SK-N-SH treated with all-trans-retinoic acid at 6 μM for 48 hours (cell line): Measurements from ENCODE around the gene MTOR.

ENCODE experiments used
- ATAC-seq: fragments of 200-7000 bp; cut with Tn5 transposase; 3 replicates; pipeline ENCODE4 v1.9.1; 2020; ENCODE audit warnings: mild to moderate bottlenecking, moderate library complexity
- ARNTL ChIP-seq: fragments of 450-650 bp; formaldehyde crosslinking; IDR thresholded peaks from 2 replicates; pipeline ENCODE4 v1.5.0; 2020; ENCODE audit warnings: low read depth, mild to moderate bottlenecking, moderate library complexity, borderline replicate concordance
- BACH2 ChIP-seq: fragments of 250-450 bp; sonication (Bioruptor Pico); IDR thresholded peaks from 2 replicates; pipeline ENCODE4 v1.9.0; 2021; ENCODE audit warnings: mild to moderate bottlenecking, borderline replicate concordance
- ESRRG ChIP-seq: fragments of 250-450 bp; sonication (Bioruptor Pico); IDR thresholded peaks from 2 replicates; pipeline ENCODE4 v1.6.1; 2021; ENCODE audit warnings: mild to moderate bottlenecking
- OSR1 ChIP-seq: fragments of 250-450 bp; sonication (Bioruptor Pico); IDR thresholded peaks from 2 replicates; pipeline ENCODE4 v1.8.0; 2022; ENCODE audit warnings: moderate library complexity, mild to moderate bottlenecking, inconsistent platforms
- RARB ChIP-seq: fragments of 250-450 bp; sonication (Bioruptor Pico); IDR thresholded peaks from 2 replicates; pipeline ENCODE4 v1.8.0; 2021; ENCODE audit warnings: mild to moderate bottlenecking, moderate library complexity
- SNAI2 ChIP-seq: fragments of 250-450 bp; sonication (Bioruptor Pico); IDR thresholded peaks from 2 replicates; pipeline ENCODE4 v1.5.0; 2020; ENCODE audit warnings: mild to moderate bottlenecking, moderate library complexity
- TCF4 ChIP-seq: fragments of 250-450 bp; sonication (Bioruptor Pico); IDR thresholded peaks from 2 replicates; pipeline ENCODE4 v1.8.0; 2021; ENCODE audit warnings: mild to moderate bottlenecking, moderate library complexity, borderline replicate concordance
- ZC3H10 ChIP-seq: fragments of 250-450 bp; sonication (Bioruptor Pico); IDR thresholded peaks from 2 replicates; pipeline ENCODE4 v1.5.1; 2021; ENCODE audit warnings: mild to moderate bottlenecking, moderate library complexity
- ZFP3 ChIP-seq: fragments of 250-450 bp; sonication (Bioruptor Pico); IDR thresholded peaks from 2 replicates; pipeline ENCODE4 v1.5.0; 2020; ENCODE audit warnings: mild to moderate bottlenecking, moderate library complexity
- ZFP30 ChIP-seq: fragments of 450-650 bp; formaldehyde crosslinking; IDR thresholded peaks from 2 replicates; pipeline ENCODE4 v1.5.0; 2022; ENCODE audit warnings: mild to moderate bottlenecking, moderate library complexity
- ZNF565 ChIP-seq: fragments of 450-650 bp; formaldehyde crosslinking; conservative IDR thresholded peaks from 2 replicates; pipeline ENCODE4 v1.5.0; 2020; ENCODE audit warnings: low read depth, mild to moderate bottlenecking, moderate library complexity
- ZNF70 ChIP-seq: fragments of 450-650 bp; formaldehyde crosslinking; IDR thresholded peaks from 2 replicates; pipeline ENCODE4 v1.5.0; 2020; ENCODE audit warnings: mild to moderate bottlenecking, moderate library complexity
- ZNF8 ChIP-seq: fragments of 450-650 bp; formaldehyde crosslinking; IDR thresholded peaks from 2 replicates; pipeline ENCODE4 v1.5.0; 2020; ENCODE audit warnings: mild to moderate bottlenecking, moderate library complexity
- TF ChIP-seq, protein P1 (sequence below): fragments of 250-450 bp; sonication (Bioruptor Pico); IDR thresholded peaks from 2 replicates; pipeline ENCODE4 v1.5.1; 2020; ENCODE audit warnings: low read depth, mild to moderate bottlenecking, moderate library complexity
- TF ChIP-seq, protein P2 (sequence below): fragments of 250-450 bp; sonication (Bioruptor Pico); IDR thresholded peaks from 2 replicates; pipeline ENCODE4 v1.5.0; 2020; ENCODE audit warnings: mild to moderate bottlenecking, moderate library complexity
- TF ChIP-seq, protein P3 (sequence below): fragments of 250-450 bp; sonication (Bioruptor Pico); IDR thresholded peaks from 2 replicates; pipeline ENCODE4 v1.8.0; 2020; ENCODE audit warnings: mild to moderate bottlenecking, moderate library complexity, borderline replicate concordance
- TF ChIP-seq, protein P4 (sequence below): fragments of 250-450 bp; sonication (Bioruptor Pico); IDR thresholded peaks from 2 replicates; pipeline ENCODE4 v1.8.0; 2021; ENCODE audit warnings: low read depth, mild to moderate bottlenecking, moderate library complexity, borderline replicate concordance

The MTOR gene

DNA sequence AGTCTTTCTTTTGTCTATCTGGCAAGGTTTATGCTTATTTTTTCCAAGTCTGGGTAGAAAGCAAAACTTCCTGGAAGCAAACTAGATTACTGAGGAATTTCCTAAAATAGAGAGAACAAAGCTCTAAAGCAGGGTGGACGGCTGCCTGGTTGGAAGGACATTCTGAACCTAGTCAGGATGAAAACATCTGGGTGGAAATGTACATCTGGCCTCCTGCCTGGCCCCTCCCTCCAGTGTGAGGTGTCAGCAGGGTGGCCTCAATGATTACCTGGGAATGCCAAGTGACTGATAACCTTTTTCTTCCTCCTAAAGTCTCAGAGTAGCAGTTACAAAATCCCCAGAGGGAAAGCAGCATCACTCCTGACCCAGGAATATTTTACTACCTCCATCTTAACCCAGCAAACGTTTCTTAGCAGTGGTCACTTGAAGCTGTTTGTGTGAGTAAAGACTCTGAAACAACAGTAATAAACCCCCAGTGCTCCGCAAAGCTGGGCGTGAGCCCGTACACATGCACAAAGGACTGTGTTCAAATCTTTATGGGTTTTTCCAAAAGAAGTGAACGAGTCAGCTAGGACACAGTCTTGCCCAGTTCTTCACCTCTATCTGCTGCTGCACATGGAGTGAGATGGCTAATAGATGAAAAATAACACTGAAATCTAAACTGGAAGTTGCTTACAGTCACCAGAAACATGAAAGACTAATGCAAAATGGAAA is 54.3 kb downstream of the MTOR start (continued):
- TF ChIP-seq, protein P1, sequence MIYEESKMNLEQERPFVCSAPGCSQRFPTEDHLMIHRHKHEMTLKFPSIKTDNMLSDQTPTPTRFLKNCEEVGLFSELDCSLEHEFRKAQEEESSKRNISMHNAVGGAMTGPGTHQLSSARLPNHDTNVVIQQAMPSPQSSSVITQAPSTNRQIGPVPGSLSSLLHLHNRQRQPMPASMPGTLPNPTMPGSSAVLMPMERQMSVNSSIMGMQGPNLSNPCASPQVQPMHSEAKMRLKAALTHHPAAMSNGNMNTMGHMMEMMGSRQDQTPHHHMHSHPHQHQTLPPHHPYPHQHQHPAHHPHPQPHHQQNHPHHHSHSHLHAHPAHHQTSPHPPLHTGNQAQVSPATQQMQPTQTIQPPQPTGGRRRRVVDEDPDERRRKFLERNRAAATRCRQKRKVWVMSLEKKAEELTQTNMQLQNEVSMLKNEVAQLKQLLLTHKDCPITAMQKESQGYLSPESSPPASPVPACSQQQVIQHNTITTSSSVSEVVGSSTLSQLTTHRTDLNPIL: no peak

DNA sequence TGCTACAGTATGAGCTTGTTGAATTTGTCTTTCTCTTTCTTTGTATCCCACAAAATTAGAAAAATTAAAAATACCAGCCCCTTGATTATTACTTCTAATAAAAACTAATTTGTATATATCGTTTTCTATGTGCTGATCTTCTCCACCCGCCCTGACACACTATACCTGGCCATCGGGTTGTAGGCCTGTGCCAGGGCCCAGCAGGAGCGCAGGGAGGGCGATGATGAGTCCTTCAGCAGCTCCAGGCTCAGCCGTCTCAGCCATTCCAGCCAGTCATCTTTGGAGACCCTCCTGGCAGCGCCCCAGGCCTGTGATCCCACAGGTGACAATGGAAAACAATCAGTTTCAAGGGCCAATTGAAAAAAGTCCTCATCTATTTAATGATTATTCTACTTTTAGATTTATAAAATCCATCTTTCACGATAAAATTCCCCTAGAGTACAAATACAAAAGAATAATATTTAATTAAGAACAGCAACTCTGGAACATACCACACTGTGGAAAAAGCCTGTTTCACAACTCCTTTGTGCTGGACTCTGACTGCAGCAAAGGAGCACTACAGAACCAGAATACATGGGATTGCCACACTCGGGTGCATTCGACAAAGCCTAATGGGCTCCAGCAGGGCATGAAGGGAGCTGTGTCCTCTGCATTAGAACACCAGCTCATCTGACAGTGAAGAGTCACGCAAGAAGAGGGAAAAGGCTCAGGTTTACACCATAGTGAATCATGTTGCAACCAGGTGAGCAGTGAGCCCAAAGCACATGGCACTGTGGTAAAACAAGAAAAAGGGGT is 57.8 kb downstream of the MTOR start:
- ATAC-seq: no peak
- TF ChIP-seq ZC3H10 (CRISPR knock-in tag): no peak
- no peak for TF ChIP-seq TCF4 (CRISPR knock-in tag)
- TF ChIP-seq ZNF565: no peak
- no peak for TF ChIP-seq ZFP30

DNA sequence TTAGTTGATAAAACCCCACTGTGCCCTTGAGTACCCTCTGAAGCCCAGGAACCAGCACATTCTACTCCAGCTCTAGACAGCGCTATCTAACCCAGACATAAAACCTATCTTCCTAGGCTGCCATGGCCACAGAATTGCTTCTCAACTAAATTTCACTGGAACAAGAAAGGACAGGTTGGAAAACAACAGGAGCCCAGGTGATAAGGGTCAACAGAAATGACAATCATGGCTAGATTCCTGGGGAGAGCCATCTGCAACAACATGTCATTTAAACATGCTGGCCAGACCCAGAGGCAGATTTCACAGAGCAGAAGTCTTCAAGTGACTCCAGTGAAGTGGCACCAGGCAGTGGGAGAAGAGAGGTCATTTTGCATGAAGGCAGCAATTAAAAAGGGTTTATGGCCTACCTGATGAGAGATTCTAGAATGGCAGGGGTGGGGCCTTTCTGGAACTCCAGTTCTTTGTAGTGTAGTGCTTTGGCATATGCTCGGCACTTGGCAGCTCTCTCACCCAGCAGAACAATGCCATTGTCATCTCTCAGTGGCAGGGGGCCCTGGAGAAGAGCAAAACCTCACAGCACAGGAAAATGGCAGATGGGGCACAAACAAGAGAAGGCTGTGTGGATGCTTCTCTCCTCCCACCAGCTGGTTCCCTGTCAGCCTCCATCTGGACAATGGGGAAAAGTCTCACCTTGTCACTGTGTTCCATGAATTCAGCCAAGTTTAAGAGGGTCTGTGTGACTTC is 63.3 kb downstream of the MTOR start:
- ATAC-seq: no peak
- TF ChIP-seq ZNF70 (CRISPR knock-in tag) (no peak), BACH2 (no peak)
- TF ChIP-seq, protein P2, sequence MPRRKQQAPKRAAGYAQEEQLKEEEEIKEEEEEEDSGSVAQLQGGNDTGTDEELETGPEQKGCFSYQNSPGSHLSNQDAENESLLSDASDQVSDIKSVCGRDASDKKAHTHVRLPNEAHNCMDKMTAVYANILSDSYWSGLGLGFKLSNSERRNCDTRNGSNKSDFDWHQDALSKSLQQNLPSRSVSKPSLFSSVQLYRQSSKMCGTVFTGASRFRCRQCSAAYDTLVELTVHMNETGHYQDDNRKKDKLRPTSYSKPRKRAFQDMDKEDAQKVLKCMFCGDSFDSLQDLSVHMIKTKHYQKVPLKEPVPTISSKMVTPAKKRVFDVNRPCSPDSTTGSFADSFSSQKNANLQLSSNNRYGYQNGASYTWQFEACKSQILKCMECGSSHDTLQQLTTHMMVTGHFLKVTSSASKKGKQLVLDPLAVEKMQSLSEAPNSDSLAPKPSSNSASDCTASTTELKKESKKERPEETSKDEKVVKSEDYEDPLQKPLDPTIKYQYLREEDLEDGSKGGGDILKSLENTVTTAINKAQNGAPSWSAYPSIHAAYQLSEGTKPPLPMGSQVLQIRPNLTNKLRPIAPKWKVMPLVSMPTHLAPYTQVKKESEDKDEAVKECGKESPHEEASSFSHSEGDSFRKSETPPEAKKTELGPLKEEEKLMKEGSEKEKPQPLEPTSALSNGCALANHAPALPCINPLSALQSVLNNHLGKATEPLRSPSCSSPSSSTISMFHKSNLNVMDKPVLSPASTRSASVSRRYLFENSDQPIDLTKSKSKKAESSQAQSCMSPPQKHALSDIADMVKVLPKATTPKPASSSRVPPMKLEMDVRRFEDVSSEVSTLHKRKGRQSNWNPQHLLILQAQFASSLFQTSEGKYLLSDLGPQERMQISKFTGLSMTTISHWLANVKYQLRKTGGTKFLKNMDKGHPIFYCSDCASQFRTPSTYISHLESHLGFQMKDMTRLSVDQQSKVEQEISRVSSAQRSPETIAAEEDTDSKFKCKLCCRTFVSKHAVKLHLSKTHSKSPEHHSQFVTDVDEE (CRISPR knock-in tag): no peak
- TF ChIP-seq, protein P3, sequence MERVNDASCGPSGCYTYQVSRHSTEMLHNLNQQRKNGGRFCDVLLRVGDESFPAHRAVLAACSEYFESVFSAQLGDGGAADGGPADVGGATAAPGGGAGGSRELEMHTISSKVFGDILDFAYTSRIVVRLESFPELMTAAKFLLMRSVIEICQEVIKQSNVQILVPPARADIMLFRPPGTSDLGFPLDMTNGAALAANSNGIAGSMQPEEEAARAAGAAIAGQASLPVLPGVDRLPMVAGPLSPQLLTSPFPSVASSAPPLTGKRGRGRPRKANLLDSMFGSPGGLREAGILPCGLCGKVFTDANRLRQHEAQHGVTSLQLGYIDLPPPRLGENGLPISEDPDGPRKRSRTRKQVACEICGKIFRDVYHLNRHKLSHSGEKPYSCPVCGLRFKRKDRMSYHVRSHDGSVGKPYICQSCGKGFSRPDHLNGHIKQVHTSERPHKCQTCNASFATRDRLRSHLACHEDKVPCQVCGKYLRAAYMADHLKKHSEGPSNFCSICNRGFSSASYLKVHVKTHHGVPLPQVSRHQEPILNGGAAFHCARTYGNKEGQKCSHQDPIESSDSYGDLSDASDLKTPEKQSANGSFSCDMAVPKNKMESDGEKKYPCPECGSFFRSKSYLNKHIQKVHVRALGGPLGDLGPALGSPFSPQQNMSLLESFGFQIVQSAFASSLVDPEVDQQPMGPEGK (CRISPR knock-in tag): no peak
- TF ChIP-seq, all 23 proteins: peak for 0

DNA sequence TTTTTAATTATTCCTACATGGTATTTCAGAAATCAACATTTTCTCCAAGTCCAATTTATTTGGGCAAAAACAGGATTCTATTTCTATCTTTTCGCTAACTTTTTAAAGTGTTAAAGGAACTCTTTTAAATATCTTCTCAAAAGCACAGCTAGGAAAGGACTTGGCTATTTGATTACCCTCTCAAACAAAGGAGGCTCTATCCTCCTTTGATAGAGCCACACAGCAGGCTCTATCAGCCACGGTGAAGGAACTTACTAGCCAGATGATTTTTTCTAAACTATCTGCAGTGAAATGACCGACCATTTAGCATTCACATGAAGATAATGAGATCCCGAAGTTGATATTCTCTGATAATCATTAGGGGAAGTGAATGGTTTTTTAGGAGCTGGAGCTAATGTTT is 64.1 kb downstream of the MTOR start:
- no peak for TF ChIP-seq ZNF8
- TF ChIP-seq, protein P1: no peak
- no peak for TF ChIP-seq ZNF565
- TF ChIP-seq ZNF70 (CRISPR knock-in tag): peak; percentile 96
- ATAC-seq: no peak

DNA sequence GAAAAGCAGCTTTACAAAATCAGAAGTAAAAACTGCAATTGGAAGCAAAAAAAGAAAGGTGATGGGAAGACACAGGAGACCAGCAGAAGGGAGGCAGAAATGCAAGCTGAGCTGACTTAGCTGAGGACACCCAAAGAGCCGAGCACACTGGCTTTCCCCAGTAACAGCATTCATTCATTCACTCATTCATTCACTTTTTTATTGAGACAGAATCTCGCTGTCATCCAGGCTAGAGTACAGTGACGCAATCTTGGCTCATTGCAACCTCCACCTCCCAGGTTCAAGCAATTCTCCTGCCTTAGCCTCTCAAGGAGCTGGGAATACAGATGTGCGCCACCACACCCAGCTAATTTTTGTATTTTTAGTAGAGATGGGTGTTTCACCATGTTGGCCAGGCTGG is 65.0 kb downstream of the MTOR start:
- ATAC-seq: no peak
- TF ChIP-seq, protein P4, sequence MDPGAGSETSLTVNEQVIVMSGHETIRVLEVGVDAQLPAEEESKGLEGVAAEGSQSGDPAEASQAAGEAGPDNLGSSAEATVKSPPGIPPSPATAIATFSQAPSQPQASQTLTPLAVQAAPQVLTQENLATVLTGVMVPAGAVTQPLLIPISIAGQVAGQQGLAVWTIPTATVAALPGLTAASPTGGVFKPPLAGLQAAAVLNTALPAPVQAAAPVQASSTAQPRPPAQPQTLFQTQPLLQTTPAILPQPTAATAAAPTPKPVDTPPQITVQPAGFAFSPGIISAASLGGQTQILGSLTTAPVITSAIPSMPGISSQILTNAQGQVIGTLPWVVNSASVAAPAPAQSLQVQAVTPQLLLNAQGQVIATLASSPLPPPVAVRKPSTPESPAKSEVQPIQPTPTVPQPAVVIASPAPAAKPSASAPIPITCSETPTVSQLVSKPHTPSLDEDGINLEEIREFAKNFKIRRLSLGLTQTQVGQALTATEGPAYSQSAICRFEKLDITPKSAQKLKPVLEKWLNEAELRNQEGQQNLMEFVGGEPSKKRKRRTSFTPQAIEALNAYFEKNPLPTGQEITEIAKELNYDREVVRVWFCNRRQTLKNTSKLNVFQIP (CRISPR knock-in tag): no peak
- TF ChIP-seq ZNF70 (CRISPR knock-in tag): no peak
- TF ChIP-seq SNAI2 (CRISPR knock-in tag): no peak
- TF ChIP-seq, protein P2 (CRISPR knock-in tag): no peak
- no peak for TF ChIP-seq OSR1 (CRISPR knock-in tag)
- no peak for TF ChIP-seq TCF4 (CRISPR knock-in tag)
- no peak for TF ChIP-seq ZNF8
- TF ChIP-seq ZC3H10 (CRISPR knock-in tag): no peak
- TF ChIP-seq ZFP3 (CRISPR knock-in tag): no peak
- TF ChIP-seq ARNTL (CRISPR knock-in tag): no peak
- TF ChIP-seq RARB (CRISPR knock-in tag): no peak
- no peak for TF ChIP-seq BACH2
- TF ChIP-seq ESRRG (CRISPR knock-in tag): no peak
- TF ChIP-seq ZFP30: no peak
